Kidney capillary endothelial cell (primary cell): ENCODE data around the gene MRPL51.
"Not testable (repeated sequence)": the region's sequence is repeated elsewhere in the genome, so short reads cannot be mapped to it uniquely, and the experiment has no call there.

Experiments used
- DNase-seq: peaks from one replicate; pipeline ENCODE4 v3.0.0-alpha.2; 2018; ENCODE audit warnings: low spot score

The MRPL51 gene

GRCh38 chr12:6492838-6493496 is at the start of gene MRPL51:
Gene MRPL51 (minus strand): TSS chr12:6493262. CDS start chr12:6493136, 126 bp downstream.
- DNase-seq = peak; percentile 92

- no peak for DNase-seq
Measured at GRCh38 chr12:6542209-6543009, 49.3 kb upstream of the MRPL51 start.

- no peak for DNase-seq
Measured at GRCh38 chr12:6541371-6542165, 48.5 kb upstream of the MRPL51 start.

- peak; percentile 89 for DNase-seq
Measured at GRCh38 chr12:6540181-6540877, 47.3 kb upstream of the MRPL51 start.

- no peak for DNase-seq
Measured at GRCh38 chr12:6539707-6540134, 46.7 kb upstream of the MRPL51 start.

GRCh38 chr12:6539314-6539682 is 46.2 kb upstream of the MRPL51 start:
- no peak for DNase-seq

GRCh38 chr12:6538420-6539313 is 45.6 kb upstream of the MRPL51 start:
- DNase-seq = no peak

- not testable (repeated sequence) for DNase-seq
Measured at GRCh38 chr12:6537580-6538419, 44.7 kb upstream of the MRPL51 start.

- DNase-seq = no peak
Measured at GRCh38 chr12:6536894-6537579, 44.0 kb upstream of the MRPL51 start.

- DNase-seq = no peak
Measured at GRCh38 chr12:6535960-6536847, 43.1 kb upstream of the MRPL51 start.

GRCh38 chr12:6535697-6535946 is 42.6 kb upstream of the MRPL51 start:
- DNase-seq = no peak

- no peak for DNase-seq
Measured at GRCh38 chr12:6534945-6535696, 42.1 kb upstream of the MRPL51 start.

GRCh38 chr12:6534695-6534944 is 41.6 kb upstream of the MRPL51 start:
- no peak for DNase-seq

- DNase-seq = peak; percentile 95
Measured at GRCh38 chr12:6533923-6534694, 41.0 kb upstream of the MRPL51 start, which contains the start of gene GAPDH. Gene GAPDH (plus strand): TSS chr12:6534517. CDS start chr12:6534833, 316 bp downstream.

- DNase-seq = no peak
Measured at GRCh38 chr12:6533653-6533922, 40.5 kb upstream of the MRPL51 start.

GRCh38 chr12:6532927-6533652 is 40.0 kb upstream of the MRPL51 start:
- DNase-seq = no peak
